GM12872 (cell line): Measurements from ENCODE around the gene KIF5C.
A peak's percentile ranks its signal among the peaks of the same experiment; 100 is the strongest.

Experiments used
- CTCF ChIP-seq: IDR thresholded peaks from 3 replicates; pipeline ENCODE4 v1.5.1; 2011; ENCODE audit warnings: low read depth, mild to moderate bottlenecking, low read length, moderate library complexity; ENCODE audit not compliant: insufficient read depth

Gene KIF5C

DNA sequence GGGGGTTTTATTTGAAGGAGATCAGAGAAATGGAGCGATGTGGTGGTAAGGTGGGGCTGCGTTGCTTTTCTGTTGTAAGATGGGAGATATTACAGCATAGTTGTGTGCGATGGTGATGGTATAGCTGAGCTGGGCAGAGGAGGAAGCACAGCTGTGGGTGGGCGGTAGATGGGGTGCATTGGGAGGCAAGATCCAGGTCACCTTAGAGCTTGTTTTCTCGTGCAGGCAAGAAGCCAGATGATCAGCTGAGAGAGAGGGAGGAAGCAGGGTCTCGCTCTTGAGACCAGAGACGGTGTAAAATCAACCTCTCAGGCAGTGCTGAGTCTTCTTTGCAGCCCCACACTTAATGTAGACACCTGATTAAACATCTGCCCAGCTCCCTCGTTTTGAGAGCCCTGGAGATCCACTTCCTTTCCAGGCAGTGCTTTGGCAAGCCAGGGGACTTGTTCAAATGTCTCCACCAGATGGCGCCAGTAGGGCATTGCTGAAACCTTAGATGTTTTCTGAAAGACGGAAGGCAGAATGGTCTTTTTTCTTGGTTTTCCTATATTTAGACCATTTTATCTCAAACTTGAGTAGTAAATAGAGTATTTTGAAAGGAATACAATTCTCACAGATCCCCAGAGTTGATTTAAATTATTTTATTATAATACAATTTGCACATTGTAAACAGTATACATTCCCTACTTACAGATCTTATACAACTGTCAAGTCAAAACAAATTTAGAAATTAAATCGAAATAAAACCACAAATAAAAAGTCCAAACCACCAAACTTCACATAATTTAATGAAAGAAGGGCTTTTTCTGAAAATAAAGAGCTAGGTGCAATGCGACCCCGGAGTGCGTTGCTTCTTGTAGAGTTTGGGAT is 142.3 kb downstream of the KIF5C start:
- TF ChIP-seq CTCF: peak; percentile 72

- TF ChIP-seq CTCF: no peak
Observed at GRCh38 chr2:149018981-149019380, 144.0 kb downstream of the KIF5C start.

GRCh38 chr2:149019768-149020167 is 144.7 kb downstream of the KIF5C start:
- TF ChIP-seq CTCF: no peak

DNA sequence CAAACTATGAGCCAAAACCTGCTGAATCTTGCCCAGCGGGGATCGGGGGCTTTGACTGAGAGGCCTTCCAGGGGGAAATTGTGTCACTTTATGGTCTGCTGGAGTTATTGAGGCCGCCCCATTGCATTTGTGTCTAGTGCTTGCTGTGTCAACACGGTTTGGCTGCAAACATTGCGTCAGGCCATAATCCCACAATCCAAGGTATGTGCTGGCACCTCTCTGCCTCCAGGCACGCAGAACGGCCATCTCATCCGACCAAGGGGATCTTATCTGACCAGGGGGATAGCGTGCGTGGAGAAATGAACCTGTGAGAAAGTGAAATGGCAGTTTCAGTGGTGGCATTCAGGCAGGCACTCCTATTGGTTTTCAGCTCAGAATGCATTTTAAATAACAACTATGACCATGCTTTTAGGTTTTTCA is 145.4 kb downstream of the KIF5C start:
- TF ChIP-seq CTCF: no peak

DNA sequence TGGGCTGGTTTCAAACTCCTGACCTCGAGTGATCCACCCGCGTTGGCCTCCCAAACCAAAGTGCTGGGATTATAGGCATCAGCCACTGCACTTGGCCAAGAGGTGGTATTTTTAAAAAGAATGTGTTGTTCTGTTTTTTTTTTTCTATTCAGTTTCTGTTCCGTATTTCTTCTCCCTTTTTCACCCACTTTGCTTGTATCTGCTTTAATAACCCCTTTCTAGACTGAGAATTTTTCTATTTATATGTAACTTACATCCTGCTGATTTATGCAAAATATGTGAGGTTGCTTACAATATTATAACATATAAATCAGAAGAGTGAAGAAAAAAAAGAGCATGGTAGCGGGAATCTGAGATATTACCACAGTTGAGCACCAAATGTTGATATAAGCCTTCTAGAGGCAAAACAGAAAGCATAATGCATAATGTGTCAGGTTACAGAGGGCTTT is 146.3 kb downstream of the KIF5C start:
- no peak for TF ChIP-seq CTCF

DNA sequence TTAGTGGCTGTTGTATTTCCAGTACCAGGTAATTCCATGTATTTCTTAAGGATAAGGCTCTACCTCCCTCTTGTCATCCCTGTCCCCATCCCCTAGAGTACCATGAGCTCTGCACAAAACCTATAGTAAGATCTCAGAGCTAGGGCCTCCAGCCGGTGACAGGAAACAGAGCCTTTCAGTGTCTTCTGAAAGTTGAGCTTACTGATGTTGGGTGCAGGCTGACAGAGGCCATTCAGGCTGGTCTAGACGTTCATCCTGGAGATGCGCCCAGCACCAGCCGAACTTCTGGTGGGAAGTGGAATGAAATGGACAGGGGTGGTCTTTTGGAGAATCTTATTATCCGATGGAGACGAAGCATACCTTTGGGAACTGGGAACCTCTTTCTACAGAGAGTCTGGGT is 146.7 kb downstream of the KIF5C start:
- TF ChIP-seq CTCF: no peak

DNA sequence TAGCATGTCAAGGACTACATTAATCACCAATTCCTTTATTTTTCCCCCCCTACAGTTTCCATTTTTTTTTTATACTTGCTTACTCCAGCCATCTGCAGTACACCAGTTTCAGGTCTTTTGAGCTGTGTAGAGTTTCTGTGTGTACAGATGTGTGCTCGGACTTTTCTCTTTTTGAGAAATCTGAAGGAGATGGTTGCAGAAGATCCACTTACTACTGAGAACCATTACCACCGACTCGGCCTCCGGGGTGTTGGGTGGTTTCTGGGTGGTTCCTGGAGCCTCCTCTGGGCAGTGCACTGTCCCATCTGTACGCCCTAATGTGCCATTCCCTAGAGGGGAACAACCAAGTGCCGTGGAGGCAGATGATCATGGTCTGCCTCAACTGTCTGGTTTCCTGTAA is 148.1 kb downstream of the KIF5C start:
- no peak for TF ChIP-seq CTCF
